ENCODE measurements around the gene MMP24OS.
"Not testable (repeated sequence)": the region's sequence is repeated elsewhere in the genome, so short reads cannot be mapped to it uniquely, and the experiment has no call there.

Gene MMP24OS

GRCh38 chr20:35277531-35278395 lies at the start of gene MMP24OS:
Gene MMP24OS (minus strand): TSS chr20:35278122. CDS start chr20:35277929, 193 bp downstream.
- peak; percentile 94 for DNase-seq

DNA sequence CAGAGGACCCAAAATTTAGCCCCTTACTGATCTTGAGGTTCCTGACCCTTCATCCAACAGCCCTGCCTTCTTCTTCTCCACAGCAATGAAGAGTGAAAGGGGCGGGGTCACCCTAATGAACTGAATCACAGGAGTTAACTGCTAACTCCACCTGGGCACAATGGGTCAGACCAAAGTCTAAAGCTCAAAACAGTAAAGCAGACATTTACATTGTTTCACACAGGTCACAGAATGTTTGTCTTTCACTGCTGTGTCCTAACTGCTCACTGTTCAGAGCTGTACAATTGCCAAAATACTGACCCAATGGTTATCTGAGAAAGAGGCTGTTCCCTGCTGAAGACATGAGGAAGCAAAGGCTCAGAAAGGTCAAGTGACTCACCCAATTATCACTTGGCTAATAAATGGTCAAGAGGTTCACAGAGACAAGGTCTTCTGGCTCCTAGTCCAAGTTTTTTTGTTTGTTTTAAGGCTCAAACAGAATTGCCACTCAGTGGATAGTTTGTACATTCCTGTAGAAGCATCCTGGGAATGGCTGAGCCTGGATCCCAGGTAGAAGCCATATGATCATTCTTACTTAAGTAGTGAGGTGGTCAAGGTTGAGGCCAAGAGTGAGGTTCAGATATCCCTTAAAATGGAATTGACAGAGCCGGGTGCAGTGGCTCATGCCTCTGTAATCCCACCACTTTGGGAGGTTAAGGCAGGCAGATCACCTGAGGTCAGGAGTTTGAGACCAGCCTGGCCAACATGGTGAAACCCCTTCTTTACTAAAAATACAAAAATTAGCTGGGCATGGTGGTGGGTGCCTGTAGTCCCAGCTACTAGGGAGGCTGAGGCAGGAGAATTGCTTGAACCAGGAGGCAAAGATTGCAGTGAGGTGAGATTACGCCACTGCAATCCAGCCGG lies 49.4 kb upstream of the MMP24OS start:
- no peak for DNase-seq

GRCh38 chr20:35326740-35327073 lies 48.8 kb upstream of the MMP24OS start:
- no peak for DNase-seq

- DNase-seq: no peak
Observed at GRCh38 chr20:35326021-35326739, 48.3 kb upstream of the MMP24OS start.

- no peak for DNase-seq
Observed at GRCh38 chr20:35325401-35325800, 47.5 kb upstream of the MMP24OS start.

GRCh38 chr20:35320396-35321126 lies 42.6 kb upstream of the MMP24OS start:
- no peak for DNase-seq

GRCh38 chr20:35319871-35320197 lies 41.9 kb upstream of the MMP24OS start:
- DNase-seq: no peak

DNA sequence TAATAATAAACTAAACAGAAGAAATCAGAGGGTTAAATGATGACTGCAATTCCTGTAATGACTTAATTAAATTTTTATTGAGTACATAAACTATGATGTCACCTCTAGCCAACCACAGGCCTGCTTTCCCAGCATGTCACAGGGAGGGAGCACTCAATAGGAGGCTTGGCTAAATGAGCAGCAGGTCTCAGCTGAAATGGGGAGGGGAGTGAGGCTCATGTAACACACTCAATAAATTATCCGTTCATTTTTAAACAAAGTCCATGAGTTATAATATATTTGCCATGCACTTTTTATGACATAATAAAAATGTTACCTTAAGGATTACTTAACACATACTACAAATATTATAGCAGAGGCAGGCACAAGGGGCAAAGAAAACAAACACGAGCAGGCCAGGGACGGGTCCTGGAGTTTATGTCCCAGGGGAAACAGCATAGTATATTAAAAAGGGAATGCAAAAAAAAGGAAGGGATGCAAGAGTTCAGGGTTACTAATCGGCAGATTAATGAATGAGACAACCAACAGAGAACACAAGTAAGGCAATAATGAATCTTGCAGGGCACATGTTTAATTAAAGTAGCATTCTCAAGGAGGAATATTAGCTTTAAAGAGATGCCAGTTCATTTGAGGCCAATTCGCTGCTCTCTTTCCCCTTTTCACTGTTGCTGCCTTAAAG lies 41.4 kb upstream of the MMP24OS start:
- peak; percentile 65 for DNase-seq

DNA sequence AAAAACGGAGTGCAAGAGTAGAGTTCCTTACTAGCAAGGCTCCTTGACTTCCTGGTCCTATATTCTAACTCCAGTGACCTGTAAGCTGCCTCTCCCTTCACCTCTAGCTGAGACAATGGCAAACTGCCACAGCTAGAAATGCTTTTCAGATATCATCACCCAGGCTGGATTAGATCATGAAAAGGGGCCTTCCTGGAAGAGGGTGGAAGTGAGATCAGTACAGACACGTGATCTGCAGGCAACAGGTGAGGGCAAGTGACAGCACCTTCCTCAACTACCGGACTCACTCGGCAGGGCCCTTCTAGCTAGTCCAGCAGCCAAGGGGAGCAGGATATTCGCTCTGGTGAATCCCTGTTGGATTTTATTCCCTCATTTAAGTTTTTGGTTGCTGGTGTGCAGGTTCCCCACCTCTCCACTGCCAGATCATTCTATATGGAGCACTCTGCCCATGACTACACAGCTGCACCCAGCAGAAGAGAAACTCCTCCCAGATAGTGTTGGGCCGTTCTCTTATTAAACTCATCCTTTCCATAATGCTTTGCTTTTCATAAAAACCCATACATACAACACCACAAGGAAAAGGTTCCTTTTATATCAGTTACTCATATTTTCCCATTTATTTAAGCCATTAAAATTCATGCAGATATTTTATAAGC lies 40.7 kb upstream of the MMP24OS start:
- peak; percentile 58 for DNase-seq

DNA sequence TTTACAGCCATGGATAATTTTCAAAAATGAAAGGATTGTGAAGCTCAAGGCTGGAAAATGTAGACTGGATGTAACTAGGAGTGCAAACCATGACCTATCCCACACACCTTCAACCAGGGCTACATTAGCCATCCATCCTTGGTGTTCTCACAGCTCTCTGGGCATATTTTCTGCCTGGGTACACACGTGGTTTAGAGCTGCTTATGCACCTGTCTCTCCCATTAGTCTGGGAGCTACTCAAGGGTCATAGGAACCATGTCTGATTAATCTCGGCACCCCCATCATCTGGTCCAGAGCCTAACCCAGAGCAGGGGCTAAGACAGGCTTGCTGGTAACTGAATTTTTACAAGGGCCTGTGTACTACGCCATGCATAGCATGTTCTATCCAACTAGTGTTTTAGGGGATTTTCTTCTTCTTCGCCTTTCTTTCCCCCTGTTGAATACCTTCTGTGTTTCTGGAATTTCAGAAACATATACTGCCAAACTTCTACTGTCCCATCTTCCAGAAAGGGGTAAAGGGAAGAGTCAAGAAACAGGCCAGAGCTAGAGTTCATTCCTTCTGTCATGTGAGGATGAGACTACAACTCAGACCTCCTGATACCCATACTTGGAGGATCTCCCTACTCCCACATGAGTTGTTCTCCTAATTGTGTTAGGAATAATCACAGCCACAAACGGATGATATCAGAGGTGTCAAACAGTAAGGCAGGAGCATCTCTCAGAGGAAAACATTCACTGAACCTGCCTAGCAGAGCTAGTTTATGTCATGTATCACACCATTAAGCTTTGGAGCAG lies 39.7 kb upstream of the MMP24OS start:
- DNase-seq: peak; percentile 75

DNA sequence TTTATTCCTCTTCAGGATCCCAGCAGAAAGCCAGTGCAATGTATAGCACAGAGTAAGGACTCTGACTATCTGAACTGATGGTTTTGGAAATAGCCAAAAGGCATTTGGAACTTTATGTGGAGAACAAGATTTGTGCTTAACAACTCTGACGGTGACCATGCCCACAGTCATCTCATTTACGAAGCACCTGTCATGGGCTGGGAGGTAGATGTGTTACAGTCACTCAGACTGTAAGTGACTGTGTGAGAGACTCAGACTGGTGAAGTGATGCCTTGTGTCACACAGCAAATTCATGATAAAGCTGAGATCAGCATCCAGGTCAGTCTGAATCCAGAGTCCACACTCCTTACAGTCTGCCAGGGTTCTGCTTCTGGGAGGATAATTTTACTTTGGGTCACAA lies 38.2 kb upstream of the MMP24OS start:
- no peak for DNase-seq

GRCh38 chr20:35315632-35316020 lies 37.7 kb upstream of the MMP24OS start:
- not testable (repeated sequence) for DNase-seq

DNA sequence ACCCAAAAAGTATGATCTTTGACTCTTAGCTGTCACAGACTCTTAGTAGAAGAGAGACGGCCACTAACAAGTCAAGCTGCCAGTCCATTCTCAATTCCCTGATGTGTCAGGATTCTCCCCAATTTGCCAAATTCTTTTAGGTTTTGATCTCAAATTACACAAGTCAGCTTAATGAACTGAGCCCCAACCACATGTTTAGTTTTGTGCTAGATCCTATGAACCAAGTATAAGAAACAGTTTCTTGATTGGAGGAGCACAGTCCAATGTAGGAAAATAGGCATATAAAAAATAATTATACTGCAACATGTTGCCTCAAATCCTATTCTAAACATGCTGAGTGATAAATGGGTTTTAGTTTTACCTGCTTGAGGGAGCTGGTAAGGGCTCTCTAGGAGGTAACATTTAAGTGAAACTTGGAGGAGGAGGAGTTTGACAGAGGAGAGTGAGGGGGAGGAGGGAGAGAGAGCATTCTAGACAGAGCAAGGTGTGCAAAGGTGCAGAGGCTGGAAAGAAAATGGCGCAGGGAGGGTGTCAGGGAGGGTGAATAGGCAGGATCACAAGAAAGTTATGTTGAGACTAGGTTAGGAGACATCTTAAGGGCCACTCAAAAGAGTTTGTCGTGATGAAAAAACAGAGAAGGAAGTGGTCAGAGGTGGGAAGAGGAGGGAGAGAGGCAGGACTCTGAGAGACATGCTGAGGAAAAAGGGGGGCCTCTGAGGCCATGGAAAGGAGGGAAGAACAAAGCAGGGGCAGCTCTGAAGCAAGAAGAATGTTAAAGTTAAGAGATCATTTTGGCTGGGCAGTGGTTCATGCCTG lies 37.1 kb upstream of the MMP24OS start:
- no peak for DNase-seq

DNA sequence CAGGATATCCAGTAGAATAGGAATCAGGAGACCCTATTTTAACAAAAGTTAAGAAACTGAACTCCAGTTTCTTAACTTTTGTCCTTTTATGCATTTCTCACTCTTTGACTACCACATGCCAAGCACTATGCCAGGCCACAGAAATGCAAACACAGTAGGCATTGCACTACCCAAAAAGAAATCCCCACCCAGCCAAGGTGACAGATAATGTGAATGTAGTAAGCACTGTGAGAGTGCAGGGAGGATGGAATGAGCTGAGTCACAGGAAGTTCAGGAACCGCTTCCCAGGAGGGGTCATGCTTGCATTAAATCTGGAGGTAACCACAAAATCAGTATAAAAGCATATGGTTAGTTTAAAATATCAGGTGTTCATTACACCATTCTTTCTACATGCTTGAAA lies 34.4 kb upstream of the MMP24OS start:
- DNase-seq: no peak

DNA sequence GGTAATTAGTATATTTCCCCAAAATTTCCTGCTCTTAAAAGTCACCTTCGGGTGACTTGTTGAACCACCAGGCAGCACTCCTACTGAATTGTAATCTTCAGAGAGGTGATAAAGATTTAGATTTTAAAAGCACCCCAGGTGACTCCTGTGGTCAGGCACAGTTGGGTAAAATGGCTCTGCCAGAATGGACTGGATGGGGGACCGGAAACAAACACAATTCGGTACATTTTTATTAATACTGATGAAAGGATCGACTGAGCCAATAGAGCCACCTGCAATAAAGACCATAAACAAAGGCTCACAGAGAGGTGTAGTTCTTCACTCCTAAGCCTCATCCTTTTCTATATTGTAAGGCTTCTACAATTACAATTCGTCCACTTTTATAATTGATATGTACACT lies 33.9 kb upstream of the MMP24OS start:
- DNase-seq: no peak

DNA sequence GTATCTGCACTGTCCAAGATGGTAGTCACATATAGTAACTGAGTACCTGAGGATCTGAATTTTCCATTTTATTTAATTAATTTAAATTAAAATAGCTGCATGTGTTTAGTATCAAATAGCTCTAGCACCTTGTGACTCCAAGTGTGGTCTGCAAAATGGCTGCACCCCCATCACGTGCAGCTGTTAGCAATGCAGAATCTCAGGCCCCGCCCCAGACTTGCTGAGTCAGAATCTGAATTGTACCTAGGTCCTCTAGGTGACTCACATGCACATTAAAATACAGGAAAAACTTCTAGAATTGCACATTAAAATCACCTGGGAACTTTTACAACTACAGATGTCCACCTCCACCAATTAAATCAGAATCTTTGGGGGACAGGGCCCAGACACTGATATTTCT lies 33.5 kb upstream of the MMP24OS start:
- DNase-seq: no peak

DNA sequence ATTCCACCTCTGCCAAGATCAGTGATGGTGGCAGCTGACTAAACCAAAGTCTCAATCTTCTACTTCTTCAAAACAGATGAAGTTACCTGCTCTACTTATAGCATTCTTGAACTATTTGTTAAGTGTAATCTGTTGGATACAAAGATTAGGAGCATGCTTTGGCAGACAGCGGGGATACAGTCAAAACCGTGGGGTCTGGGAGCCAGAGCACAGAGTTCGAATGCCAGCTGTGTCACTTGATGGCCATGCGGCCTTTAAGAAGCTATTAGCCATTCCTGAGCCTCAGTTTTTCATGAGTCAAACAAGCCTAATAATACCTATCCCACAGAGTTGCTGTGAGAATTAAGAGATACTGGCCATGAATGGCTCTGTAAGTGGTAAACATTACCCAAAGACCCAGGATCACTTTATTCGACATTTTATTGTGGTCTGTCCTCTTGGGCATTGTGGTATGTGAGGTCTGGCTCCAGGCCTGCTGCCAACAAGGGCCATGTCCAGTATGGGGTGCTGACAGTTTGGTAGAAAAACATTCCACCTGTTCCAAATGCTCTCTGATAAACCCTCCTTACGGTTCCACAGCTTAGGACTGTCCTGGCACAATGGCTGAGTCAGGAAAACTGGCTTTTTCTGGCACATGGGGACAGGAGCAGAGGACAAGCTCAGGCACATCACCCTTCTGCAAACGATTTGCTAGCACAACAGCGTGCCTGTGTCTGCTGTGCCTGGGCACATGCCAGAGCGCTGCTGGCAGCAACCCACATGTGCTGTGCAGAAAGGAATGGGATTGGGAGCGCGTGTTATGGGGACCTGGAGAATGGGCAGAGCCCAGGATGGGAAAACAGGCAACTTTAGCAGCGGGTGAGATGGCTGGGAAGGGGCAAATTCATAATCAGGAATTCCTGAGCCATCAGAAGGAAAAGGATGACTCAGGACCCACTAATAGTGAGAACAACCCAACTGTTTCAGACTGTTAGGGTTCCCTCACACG lies 30.0 kb upstream of the MMP24OS start:
- DNase-seq: no peak

DNA sequence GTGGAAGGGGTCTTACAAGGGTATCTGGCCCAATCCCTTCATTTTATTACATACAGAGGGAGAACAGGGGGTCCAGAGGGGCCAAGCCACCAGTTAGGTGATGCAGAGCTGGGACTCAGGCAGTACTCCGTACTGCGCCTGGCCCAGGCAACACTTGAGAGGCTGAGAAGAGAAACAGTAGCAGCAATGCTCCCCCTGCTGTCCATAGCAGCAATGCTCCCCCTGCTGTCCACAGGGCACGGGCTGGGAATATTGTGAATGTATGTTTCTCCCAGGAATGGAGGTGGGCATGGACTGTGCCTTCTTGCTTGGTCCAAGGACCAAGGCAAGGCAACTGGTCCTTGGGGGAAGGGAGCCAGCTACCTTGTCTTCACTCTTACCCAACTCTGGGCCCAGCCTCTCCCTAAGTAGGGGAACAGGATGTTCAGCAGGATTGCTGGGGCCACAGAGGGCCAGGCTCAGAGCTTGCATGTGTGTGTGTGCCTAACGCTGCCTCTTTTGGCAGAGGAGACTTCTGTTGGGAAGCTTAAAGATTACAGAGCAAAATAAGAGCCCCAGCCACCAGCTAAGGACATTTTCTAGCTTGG lies 29.1 kb upstream of the MMP24OS start:
- peak; percentile 64 for DNase-seq
